GM21381 (cell line): ENCODE measurements around the gene MAN1C1.
"Not testable (repeated sequence)": the region's sequence is repeated elsewhere in the genome, so short reads cannot be mapped to it uniquely, and the experiment has no call there.

Source experiments
- ATAC-seq: cut with Tn5 transposase; IDR thresholded peaks from one replicate; pipeline ENCODE4 v1.9.1; 2021; ENCODE audit warnings: mild to moderate bottlenecking, moderate library complexity; ENCODE audit not compliant: unreplicated experiment

Gene MAN1C1

GRCh38 chr1:25654109-25654660 is 37.6 kb downstream of the MAN1C1 start:
- no peak for ATAC-seq

- ATAC-seq = no peak
These were observed 40.7 kb downstream of the MAN1C1 start for GRCh38 chr1:25657121-25657882.

GRCh38 chr1:25657883-25658760 is 41.5 kb downstream of the MAN1C1 start:
- no peak for ATAC-seq

- ATAC-seq = no peak
These were observed 42.3 kb downstream of the MAN1C1 start for GRCh38 chr1:25658791-25659431.

GRCh38 chr1:25661043-25661815 is 44.6 kb downstream of the MAN1C1 start:
- no peak for ATAC-seq

GRCh38 chr1:25662061-25662460 is 45.5 kb downstream of the MAN1C1 start:
- ATAC-seq = no peak

GRCh38 chr1:25662959-25663358 is 46.4 kb downstream of the MAN1C1 start:
- not testable (repeated sequence) for ATAC-seq

GRCh38 chr1:25664357-25665199 is 48.0 kb downstream of the MAN1C1 start:
- no peak for ATAC-seq

- ATAC-seq = no peak
These were observed 49.9 kb downstream of the MAN1C1 start for GRCh38 chr1:25666460-25666859.

GRCh38 chr1:25668931-25669573 is 52.5 kb downstream of the MAN1C1 start:
- no peak for ATAC-seq

- ATAC-seq = no peak
These were observed 53.4 kb downstream of the MAN1C1 start for GRCh38 chr1:25669781-25670567.

- ATAC-seq = no peak
These were observed 55.3 kb downstream of the MAN1C1 start for GRCh38 chr1:25671929-25672328.

- ATAC-seq = no peak
These were observed 56.3 kb downstream of the MAN1C1 start for GRCh38 chr1:25672763-25673409.

GRCh38 chr1:25673456-25673855 is 56.9 kb downstream of the MAN1C1 start:
- no peak for ATAC-seq

- ATAC-seq = no peak
These were observed 57.6 kb downstream of the MAN1C1 start for GRCh38 chr1:25673962-25674806.

GRCh38 chr1:25674807-25675084 is 58.2 kb downstream of the MAN1C1 start:
- ATAC-seq = no peak
